GM12891 (cell line): ENCODE results near the gene GLRX3.
A peak's percentile ranks its signal among the peaks of the same experiment; 100 is the strongest.

Experiments
- POLR2A ChIP-seq: IDR thresholded peaks from 2 replicates; pipeline ENCODE4 v1.6.1; 2011; ENCODE audit warnings: low read depth, low read length, control low read depth
- POLR2AphosphoS5 ChIP-seq: IDR thresholded peaks from 2 replicates; pipeline ENCODE4 v1.6.1; 2011; ENCODE audit warnings: low read depth, low read length, control low read depth

GRCh38 chr10:130136226-130137089 is at the start of gene GLRX3:
- TF ChIP-seq POLR2A (peak; percentile 41; the same call in 1 of the 2 replicates), POLR2AphosphoS5 (0 out of 2 replicates have a peak, but pooled peaks have one; percentile 25)
